ENCODE data around the gene SERPINB10. TPM values are rescaled to one million over a fixed set of nuclear protein-coding genes. Genes with fewer than 3 reads are reported as not detected.

The SERPINB10 gene
- total RNA-seq, 1 experiment from 2014 or later = not detected

DNA sequence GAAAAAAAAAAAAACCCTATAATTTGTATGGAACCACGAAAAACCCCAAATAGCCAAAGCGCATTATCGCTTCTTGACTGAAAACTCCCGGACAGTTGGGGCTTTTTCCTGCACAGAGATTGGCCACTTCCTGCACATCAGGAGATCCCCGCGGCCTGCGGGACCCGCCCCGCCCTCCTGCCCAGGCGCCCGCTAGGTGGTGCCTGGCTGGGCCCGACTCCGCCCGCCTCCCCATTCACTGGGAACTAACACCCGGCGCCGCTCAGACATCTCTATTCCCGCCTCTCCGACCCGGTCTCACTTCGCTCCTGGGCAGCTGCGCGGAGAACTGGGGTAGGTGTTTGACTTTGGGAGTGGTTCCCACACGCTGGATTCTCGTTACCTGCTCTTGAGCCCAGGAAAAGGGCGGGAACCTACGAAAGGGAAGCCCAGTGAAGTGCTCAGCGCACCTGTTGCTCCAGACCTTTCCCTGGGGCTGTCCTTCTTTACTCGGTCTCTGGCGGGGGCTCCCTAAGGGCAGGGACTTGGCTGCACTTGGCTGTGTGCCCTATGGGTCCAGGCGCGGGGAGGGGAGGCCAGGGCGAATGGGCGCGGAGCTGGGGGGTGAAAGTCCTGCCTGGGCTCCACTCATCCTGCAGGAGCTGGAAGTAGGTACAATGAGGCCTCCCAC lies 41.4 kb downstream of the SERPINB10 start, which contains the start of gene HMSD:
Gene HMSD (plus strand): TSS at position 234 of the 670 bp plus-strand sequence. CDS start 4,155 bp downstream, outside the sequence.
- Histone ChIP-seq H3K4me3 (no peak within 1 kb of the TSS), H3K4me1 (no peaks in the 10 kb centered on the region), H3K36me3 (no peaks in the 10 kb centered on the region), H3K9me3 (replicated peaks) (no peaks in the 10 kb centered on the region), H3K27ac (no peak within 1 kb of the TSS), H3K27me3 (no peaks in the 10 kb centered on the region)
- DNase-seq = no peak

DNA sequence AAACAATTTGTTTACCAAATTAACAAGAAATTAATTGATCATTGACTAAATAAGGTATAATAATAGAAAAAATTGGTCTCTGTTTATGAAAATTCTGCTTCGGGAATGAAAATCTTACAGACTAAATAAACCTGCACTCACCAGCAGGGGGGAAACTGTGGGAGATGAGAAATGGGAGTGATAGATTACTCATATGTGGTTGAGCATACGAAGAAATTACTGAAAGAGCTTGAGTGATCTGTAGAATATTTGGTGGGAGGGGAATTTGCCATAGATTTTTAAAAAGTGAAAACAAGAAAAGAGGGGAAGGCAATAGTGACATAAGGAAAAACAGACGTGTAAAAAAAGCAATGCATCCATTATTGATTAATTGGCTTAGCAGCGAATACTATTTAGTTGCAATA lies 43.5 kb downstream of the SERPINB10 start:
- no peak overlapping the region for H3K27ac ChIP-seq
- H3K9me3 ChIP-seq (replicated peaks) = no peaks in the 10 kb centered on the region
- H3K4me1 ChIP-seq = no peaks in the 10 kb centered on the region
- no peak for DNase-seq
- H3K36me3 ChIP-seq = no peaks in the 10 kb centered on the region
- H3K4me3 ChIP-seq = no peak overlapping the region
- no peaks in the 10 kb centered on the region for H3K27me3 ChIP-seq

GRCh38 chr18:63953811-63954210 lies 46.1 kb downstream of the SERPINB10 start:
- H3K36me3 ChIP-seq = no peaks in the 10 kb centered on the region
- no peak for DNase-seq
- H3K4me3 ChIP-seq = no peak overlapping the region
- no peaks in the 10 kb centered on the region for H3K27me3 ChIP-seq
- H3K9me3 ChIP-seq (replicated peaks) = no peaks in the 10 kb centered on the region
- H3K27ac ChIP-seq = no peak overlapping the region
- H3K4me1 ChIP-seq = no peaks in the 10 kb centered on the region

DNA sequence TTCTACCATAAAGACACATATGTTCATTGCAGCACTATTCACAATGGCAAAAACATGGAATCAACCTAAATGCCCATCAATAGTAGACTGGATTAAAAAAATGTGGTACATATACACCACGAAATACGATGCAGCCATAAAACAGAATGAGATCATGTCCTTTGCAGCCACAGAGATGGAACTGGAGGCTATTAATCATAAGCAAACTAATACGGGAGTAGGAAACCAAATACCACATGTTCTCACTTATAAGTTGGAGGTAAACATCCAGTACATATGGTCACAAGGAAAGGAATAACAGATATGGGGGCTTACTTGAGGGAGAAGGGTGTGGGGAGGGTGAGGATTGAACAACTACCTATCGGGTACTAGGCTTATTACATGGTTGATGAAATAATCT lies 49.0 kb downstream of the SERPINB10 start:
- Histone ChIP-seq H3K36me3 (no peaks in the 10 kb centered on the region), H3K4me3 (no peak overlapping the region), H3K9me3 (replicated peaks) (no peaks in the 10 kb centered on the region), H3K4me1 (no peaks in the 10 kb centered on the region), H3K27ac (no peak overlapping the region), H3K27me3 (no peaks in the 10 kb centered on the region)
- DNase-seq = no peak

- Histone ChIP-seq H3K9me3 (replicated peaks) (no peaks in the 10 kb centered on the region), H3K36me3 (no peaks in the 10 kb centered on the region), H3K4me1 (no peaks in the 10 kb centered on the region), H3K4me3 (no peak overlapping the region), H3K27me3 (no peaks in the 10 kb centered on the region), H3K27ac (no peak overlapping the region)
- no peak for DNase-seq
Observed at GRCh38 chr18:63960891-63961290, 53.1 kb downstream of the SERPINB10 start.

GRCh38 chr18:63961435-63961980 lies 53.8 kb downstream of the SERPINB10 start:
- Histone ChIP-seq H3K27ac (no peak overlapping the region), H3K9me3 (replicated peaks) (no peaks in the 10 kb centered on the region), H3K36me3 (no peaks in the 10 kb centered on the region), H3K4me1 (no peaks in the 10 kb centered on the region), H3K4me3 (no peak overlapping the region), H3K27me3 (no peaks in the 10 kb centered on the region)
- DNase-seq = no peak

DNA sequence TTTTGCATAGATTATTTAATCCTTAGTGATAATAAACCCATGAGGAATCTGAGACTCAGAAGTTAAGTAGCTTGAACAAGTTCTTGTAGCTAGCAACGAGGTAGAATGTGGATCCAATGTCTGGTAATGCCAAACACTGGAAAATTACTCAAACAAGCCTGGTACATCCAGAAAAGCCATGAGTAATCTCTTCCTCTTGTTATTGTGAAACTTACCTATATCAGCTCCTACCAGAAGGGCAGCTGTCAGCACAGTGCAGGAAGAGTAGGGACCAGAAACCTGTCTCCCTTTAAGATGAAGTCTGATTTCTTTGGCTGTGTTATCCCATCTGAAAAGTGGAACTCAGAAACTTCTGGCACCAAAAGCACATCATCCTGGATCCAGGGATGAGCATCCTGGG lies 54.4 kb downstream of the SERPINB10 start:
- Histone ChIP-seq H3K9me3 (replicated peaks) (no peaks in the 10 kb centered on the region), H3K36me3 (no peaks in the 10 kb centered on the region), H3K4me3 (no peak overlapping the region), H3K4me1 (no peaks in the 10 kb centered on the region), H3K27ac (no peak overlapping the region), H3K27me3 (no peaks in the 10 kb centered on the region)
- DNase-seq = no peak

DNA sequence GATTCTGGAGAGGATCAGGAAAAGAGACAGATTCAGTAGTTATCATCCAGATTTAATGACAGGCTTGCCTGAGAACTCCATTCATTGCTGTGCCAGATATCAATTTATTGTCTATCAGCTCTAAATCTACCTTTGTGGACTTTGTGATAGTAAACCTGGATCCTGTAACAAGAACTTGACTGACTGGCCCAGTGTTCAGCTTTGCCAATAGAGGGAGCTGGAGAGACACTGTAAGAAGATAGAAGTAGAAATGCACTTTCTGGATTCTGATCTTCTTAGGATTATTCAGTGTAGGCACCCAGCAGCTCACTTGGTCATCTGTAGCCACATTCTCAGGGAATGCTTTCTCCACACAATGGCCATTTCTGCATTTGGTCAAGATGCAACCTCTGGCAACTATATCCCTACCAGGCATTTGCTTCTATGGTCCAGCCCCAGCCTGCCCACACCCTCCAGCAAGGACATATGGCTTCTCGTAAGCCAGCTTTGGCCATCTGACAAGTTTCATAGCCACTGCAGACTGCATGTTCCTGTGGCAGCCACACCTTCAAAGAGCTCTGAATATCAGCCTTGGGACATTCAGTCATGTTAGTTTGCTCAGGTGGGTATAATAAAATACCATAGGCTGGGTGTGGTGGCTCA lies 56.0 kb downstream of the SERPINB10 start:
- H3K9me3 ChIP-seq (replicated peaks) = no peaks in the 10 kb centered on the region
- no peak overlapping the region for H3K4me3 ChIP-seq
- no peaks in the 10 kb centered on the region for H3K4me1 ChIP-seq
- DNase-seq = peak; percentile 20 to 50
- H3K27me3 ChIP-seq = no peaks in the 10 kb centered on the region
- no peaks in the 10 kb centered on the region for H3K36me3 ChIP-seq
- no peak overlapping the region for H3K27ac ChIP-seq

GRCh38 chr18:63964908-63965307 lies 57.1 kb downstream of the SERPINB10 start:
- H3K27me3 ChIP-seq = no peaks in the 10 kb centered on the region
- no peaks in the 10 kb centered on the region for H3K4me1 ChIP-seq
- H3K36me3 ChIP-seq = no peaks in the 10 kb centered on the region
- H3K9me3 ChIP-seq (replicated peaks) = no peaks in the 10 kb centered on the region
- DNase-seq = no peak
- no peak overlapping the region for H3K27ac ChIP-seq
- no peak overlapping the region for H3K4me3 ChIP-seq

GRCh38 chr18:63965716-63966330 lies 58.1 kb downstream of the SERPINB10 start:
- DNase-seq = no peak
- H3K4me1 ChIP-seq = no peaks in the 10 kb centered on the region
- no peak overlapping the region for H3K27ac ChIP-seq
- H3K27me3 ChIP-seq = no peaks in the 10 kb centered on the region
- no peaks in the 10 kb centered on the region for H3K36me3 ChIP-seq
- no peaks in the 10 kb centered on the region for H3K9me3 ChIP-seq (replicated peaks)
- H3K4me3 ChIP-seq = no peak overlapping the region

DNA sequence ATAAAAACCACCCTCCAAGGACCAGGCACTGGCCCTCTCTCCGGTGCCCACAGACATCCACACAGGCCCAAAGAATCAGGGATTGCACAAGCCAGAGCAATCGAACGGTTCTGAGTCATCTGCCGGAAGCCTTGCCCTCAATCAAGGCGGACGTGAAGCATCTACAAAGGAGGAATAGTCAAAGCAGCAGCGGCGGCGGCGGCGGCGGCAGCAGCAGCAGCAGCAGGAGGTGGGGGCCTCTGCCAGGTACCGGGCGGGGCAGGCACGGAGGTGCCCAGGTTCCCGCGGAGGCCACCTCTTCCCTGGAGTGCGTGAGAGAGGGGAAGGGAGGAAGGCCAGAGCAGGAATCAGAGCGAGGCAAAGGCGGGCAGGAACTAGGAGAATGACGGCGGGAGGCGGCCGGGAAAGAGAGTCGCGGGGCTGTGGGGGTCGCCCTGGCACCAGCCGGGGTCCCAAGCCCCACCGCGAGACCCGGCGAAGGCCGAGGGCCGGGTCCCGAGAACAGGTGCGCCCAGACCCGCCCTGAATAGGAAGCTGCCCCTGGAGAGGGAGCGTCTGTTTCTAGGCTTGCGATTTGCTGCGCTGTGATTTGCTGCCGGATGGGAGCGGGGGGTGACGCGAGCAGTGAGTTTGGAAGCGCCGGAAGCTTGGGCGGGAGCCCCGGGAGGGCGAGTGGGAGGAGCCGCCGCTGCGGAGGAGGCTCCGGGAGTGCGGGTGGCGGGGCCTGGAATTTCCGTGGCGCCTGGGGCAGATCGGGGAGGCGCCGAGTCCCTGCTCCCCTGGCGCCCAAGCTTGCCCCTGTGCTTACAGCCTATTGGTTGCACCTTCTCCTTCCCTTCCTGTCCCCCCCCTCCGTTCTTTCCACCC lies 62.4 kb downstream of the SERPINB10 start, which contains the start of gene SERPINB8:
Gene SERPINB8 (plus strand): TSS at position 140 of the 867 bp plus-strand sequence. CDS start 8,228 bp downstream, outside the sequence.
- Histone ChIP-seq H3K4me1 (no peaks in the 10 kb centered on the region), H3K4me3 (peak within 1 kb of the TSS; percentile 72), H3K27me3 (no peaks in the 10 kb centered on the region), H3K9me3 (replicated peaks) (no peaks in the 10 kb centered on the region), H3K36me3 (no peaks in the 10 kb centered on the region), H3K27ac (peak within 1 kb of the TSS; percentile 90)
- peak; percentile 82 to 85 for DNase-seq

GRCh38 chr18:63970809-63971205 lies 63.0 kb downstream of the SERPINB10 start:
- no peaks in the 10 kb centered on the region for H3K27me3 ChIP-seq

DNA sequence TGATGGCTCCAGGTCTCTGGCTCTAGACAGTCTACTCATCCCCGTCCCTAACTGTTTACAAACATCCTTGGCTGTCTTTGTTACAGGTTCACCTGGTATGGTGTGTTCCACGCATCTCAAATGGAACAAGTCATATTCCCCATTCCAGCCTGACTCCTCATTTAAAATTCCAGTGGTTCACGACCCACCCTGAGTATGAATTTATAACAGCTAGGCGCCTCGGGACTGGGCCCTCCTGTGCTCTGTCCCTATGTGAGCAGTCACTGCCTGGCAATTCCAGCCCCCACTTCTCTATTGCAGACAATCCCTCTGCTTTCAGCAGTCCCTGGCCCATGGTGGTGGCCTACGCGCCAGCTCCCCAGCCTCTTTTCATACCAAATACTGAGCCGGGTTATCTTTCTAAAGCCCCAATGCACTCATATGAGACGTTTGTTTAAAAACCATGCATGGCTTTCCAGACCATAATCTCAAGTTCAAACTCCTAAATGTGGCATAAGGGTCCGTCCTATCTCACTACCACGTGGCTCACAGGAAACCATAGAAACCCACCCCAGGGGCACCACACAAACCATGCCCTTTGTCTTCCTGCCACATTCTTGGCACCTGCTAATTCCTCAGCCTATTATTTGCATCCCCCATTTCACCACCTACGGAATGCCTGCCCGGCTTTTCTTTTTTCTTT lies 63.7 kb downstream of the SERPINB10 start:
- Histone ChIP-seq H3K27ac (peak overlapping the region; percentile 90), H3K9me3 (replicated peaks) (no peaks in the 10 kb centered on the region), H3K27me3 (no peaks in the 10 kb centered on the region), H3K4me3 (peak overlapping the region; percentile 72), H3K4me1 (no peaks in the 10 kb centered on the region), H3K36me3 (no peaks in the 10 kb centered on the region)
- no peak for DNase-seq

More at GRCh38 chr18:63970809-63971205, 63.0 kb downstream of the SERPINB10 start:
- Histone ChIP-seq H3K27ac (peak overlapping the region; percentile 90), H3K4me3 (peak overlapping the region; percentile 72), H3K9me3 (replicated peaks) (no peaks in the 10 kb centered on the region), H3K36me3 (no peaks in the 10 kb centered on the region), H3K4me1 (no peaks in the 10 kb centered on the region)
- DNase-seq = peak; percentile 63 to 66

DNA sequence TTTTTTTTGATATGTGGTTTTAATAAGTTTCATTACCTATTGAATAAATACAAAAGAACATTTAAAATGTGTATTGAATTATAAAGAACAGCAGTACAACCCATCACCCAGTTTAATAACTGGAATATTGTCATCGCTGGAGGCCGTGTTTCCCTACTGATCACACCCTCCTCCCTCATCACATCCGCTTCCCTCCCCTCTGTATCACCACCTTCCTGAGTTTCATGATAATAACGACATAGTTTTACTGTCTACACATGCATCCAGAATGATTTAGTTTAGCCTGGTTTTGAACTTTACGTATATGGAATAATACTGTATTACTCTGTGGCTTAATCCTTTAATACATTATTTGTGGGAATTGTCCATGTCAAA lies 64.2 kb downstream of the SERPINB10 start:
- Histone ChIP-seq H3K36me3 (no peaks in the 10 kb centered on the region), H3K4me3 (no peak overlapping the region), H3K4me1 (no peaks in the 10 kb centered on the region), H3K27me3 (no peaks in the 10 kb centered on the region), H3K9me3 (replicated peaks) (no peaks in the 10 kb centered on the region), H3K27ac (no peak overlapping the region)
- no peak for DNase-seq

All from SJCRH30 (cell line).